ENCODE results near the gene TPST1.

Gene TPST1

DNA sequence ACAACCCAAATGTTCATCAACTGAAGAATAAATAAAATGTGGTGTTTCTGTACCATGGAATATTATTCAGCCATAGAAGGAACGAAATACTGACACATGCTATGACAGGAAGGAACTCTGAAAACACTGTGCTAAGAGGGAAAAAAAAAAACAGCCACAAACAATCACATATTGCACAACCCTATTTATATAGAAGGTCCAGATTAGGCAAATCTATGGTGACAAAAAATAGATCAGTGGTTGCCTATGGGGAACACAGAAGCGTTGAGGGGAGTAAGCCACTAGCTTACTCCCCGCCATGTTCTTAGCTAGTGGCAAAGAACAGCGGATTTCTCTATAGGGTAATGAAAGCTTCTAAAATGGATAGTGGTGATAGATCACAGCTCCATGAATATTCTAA, 198.4 kb downstream of the TPST1 start:
- no peak overlapping the region for H3K4me3 ChIP-seq (ENCODE audit: low read length, poor library complexity, severe bottlenecking)
- H3K9me3 ChIP-seq (ENCODE audit: insufficient read depth, low read depth, low read length), result no peaks in the 10 kb centered on the region
- no peaks in the 10 kb centered on the region for H3K79me2 ChIP-seq (ENCODE audit: insufficient read depth, low read length)
- H3K27me3 ChIP-seq (ENCODE audit: insufficient read depth, low read length, poor library complexity, severe bottlenecking), result no peaks in the 10 kb centered on the region
- H3K36me3 ChIP-seq (ENCODE audit: insufficient read depth, low read length), result no peaks in the 10 kb centered on the region
- H3K9ac ChIP-seq (ENCODE audit: low read depth, low read length, poor library complexity, severe bottlenecking), result no peak overlapping the region
- H3K4me1 ChIP-seq (ENCODE audit: insufficient read depth, low read length, poor library complexity, severe bottlenecking), result no peaks in the 10 kb centered on the region
- no peak overlapping the region for H3K4me2 ChIP-seq (ENCODE audit: low read depth, low read length, poor library complexity, severe bottlenecking)
- H4K20me1 ChIP-seq (ENCODE audit: insufficient read depth, low read length, poor library complexity, severe bottlenecking), result no peaks in the 10 kb centered on the region
- TF ChIP-seq EZH2phosphoT487 (IDR thresholded peaks at IDR 0.05; ENCODE audit: borderline replicate concordance), result no peak
- TF ChIP-seq, protein P1, sequence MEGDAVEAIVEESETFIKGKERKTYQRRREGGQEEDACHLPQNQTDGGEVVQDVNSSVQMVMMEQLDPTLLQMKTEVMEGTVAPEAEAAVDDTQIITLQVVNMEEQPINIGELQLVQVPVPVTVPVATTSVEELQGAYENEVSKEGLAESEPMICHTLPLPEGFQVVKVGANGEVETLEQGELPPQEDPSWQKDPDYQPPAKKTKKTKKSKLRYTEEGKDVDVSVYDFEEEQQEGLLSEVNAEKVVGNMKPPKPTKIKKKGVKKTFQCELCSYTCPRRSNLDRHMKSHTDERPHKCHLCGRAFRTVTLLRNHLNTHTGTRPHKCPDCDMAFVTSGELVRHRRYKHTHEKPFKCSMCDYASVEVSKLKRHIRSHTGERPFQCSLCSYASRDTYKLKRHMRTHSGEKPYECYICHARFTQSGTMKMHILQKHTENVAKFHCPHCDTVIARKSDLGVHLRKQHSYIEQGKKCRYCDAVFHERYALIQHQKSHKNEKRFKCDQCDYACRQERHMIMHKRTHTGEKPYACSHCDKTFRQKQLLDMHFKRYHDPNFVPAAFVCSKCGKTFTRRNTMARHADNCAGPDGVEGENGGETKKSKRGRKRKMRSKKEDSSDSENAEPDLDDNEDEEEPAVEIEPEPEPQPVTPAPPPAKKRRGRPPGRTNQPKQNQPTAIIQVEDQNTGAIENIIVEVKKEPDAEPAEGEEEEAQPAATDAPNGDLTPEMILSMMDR (conservative IDR thresholded peaks at IDR 0.05; ENCODE audit: low read length), result no peak
- H3F3A ChIP-seq (ENCODE audit: low read depth), result no peaks in the 10 kb centered on the region
- H2AFZ ChIP-seq (ENCODE audit: low read length), result no peak overlapping the region
- no peaks in the 10 kb centered on the region for H3K9me2 ChIP-seq (replicated peaks; ENCODE audit: low read depth, low read length)

DNA sequence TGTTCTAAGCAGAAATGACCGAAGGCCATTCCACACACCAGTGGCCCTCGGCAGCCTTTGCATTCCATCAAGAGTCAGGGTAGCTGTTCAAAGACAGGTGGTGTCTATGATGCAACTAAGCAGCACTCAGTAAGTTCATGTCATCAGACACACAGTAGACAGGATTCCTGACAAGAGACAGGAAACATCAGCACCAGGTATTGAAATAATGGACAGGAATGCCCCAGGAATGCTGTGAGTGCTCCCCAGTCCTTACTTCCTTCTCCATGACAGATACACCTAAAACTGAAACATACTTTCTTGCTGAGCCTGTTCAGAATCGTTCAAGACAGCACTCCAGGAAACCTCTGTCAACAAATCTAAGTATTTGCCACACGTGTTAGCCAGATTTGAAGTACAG, 204.4 kb downstream of the TPST1 start:
- no peaks in the 10 kb centered on the region for H3K27me3 ChIP-seq (ENCODE audit: insufficient read depth, low read length, poor library complexity, severe bottlenecking)
- no peak overlapping the region for H3K4me3 ChIP-seq (ENCODE audit: low read length, poor library complexity, severe bottlenecking)
- no peaks in the 10 kb centered on the region for H3F3A ChIP-seq (ENCODE audit: low read depth)
- H3K79me2 ChIP-seq (ENCODE audit: insufficient read depth, low read length), result no peaks in the 10 kb centered on the region
- H3K4me1 ChIP-seq (ENCODE audit: insufficient read depth, low read length, poor library complexity, severe bottlenecking), result no peaks in the 10 kb centered on the region
- no peaks in the 10 kb centered on the region for H3K9me2 ChIP-seq (replicated peaks; ENCODE audit: low read depth, low read length)
- no peaks in the 10 kb centered on the region for H4K20me1 ChIP-seq (ENCODE audit: insufficient read depth, low read length, poor library complexity, severe bottlenecking)
- H2AFZ ChIP-seq (ENCODE audit: low read length), result no peak overlapping the region
- H3K9ac ChIP-seq (ENCODE audit: low read depth, low read length, poor library complexity, severe bottlenecking), result no peak overlapping the region
- no peaks in the 10 kb centered on the region; the same call in 1 of the 2 replicates for H3K36me3 ChIP-seq (ENCODE audit: insufficient read depth, low read length)
- TF ChIP-seq EZH2phosphoT487 (IDR thresholded peaks at IDR 0.05; ENCODE audit: borderline replicate concordance), result no peak
- TF ChIP-seq, protein P1 (conservative IDR thresholded peaks at IDR 0.05; ENCODE audit: low read length), result no peak
- no peaks in the 10 kb centered on the region for H3K9me3 ChIP-seq (ENCODE audit: insufficient read depth, low read depth, low read length)
- H3K4me2 ChIP-seq (ENCODE audit: low read depth, low read length, poor library complexity, severe bottlenecking), result no peak overlapping the region
